GM19324 (cell line): ENCODE data around the gene TBC1D16.

Source experiments
- ATAC-seq: cut with Tn5 transposase; IDR thresholded peaks from one replicate; pipeline ENCODE4 v1.9.1; 2021; ENCODE audit warnings: mild to moderate bottlenecking, moderate library complexity; ENCODE audit not compliant: unreplicated experiment, low FRiP score

The TBC1D16 gene

GRCh38 chr17:80026359-80027042 lies 9.2 kb downstream of the TBC1D16 start:
- no peak for ATAC-seq

GRCh38 chr17:80025796-80026195 lies 9.9 kb downstream of the TBC1D16 start:
- no peak for ATAC-seq

- ATAC-seq = no peak
Measured at GRCh38 chr17:80025140-80025539, 10.5 kb downstream of the TBC1D16 start.

- no peak for ATAC-seq
Measured at GRCh38 chr17:80024206-80024972, 11.3 kb downstream of the TBC1D16 start.

GRCh38 chr17:80023481-80024205 lies 12.0 kb downstream of the TBC1D16 start:
- no peak for ATAC-seq

- no peak for ATAC-seq
Measured at GRCh38 chr17:80021600-80021999, 14.1 kb downstream of the TBC1D16 start.

- ATAC-seq = no peak
Measured at GRCh38 chr17:80018917-80019651, 16.6 kb downstream of the TBC1D16 start.

- no peak for ATAC-seq
Measured at GRCh38 chr17:80017226-80018010, 18.3 kb downstream of the TBC1D16 start.

- ATAC-seq = no peak
Measured at GRCh38 chr17:80012765-80013741, 22.6 kb downstream of the TBC1D16 start.

GRCh38 chr17:80011989-80012555 lies 23.6 kb downstream of the TBC1D16 start:
- ATAC-seq = no peak

- no peak for ATAC-seq
Measured at GRCh38 chr17:80010283-80010858, 25.3 kb downstream of the TBC1D16 start.

- no peak for ATAC-seq
Measured at GRCh38 chr17:80009391-80010282, 26.0 kb downstream of the TBC1D16 start.

GRCh38 chr17:80008848-80009247 lies 26.8 kb downstream of the TBC1D16 start:
- ATAC-seq = no peak

GRCh38 chr17:80008383-80008840 lies 27.3 kb downstream of the TBC1D16 start:
- ATAC-seq = no peak

- no peak for ATAC-seq
Measured at GRCh38 chr17:80007939-80008338, 27.7 kb downstream of the TBC1D16 start.

GRCh38 chr17:80006811-80007752 lies 28.6 kb downstream of the TBC1D16 start:
- no peak for ATAC-seq
